VCaP (cell line): ENCODE measurements around the gene TMEM131L.

Experiments used
- H3K27ac ChIP-seq: fragments of 450-650 bp; 2 replicates; pipeline ENCODE4 v1.5.1; 2017
- CTCF ChIP-seq: fragments of 450-650 bp; conservative IDR thresholded peaks from 2 replicates; pipeline ENCODE4 v1.5.1; 2017; ENCODE audit warnings: mild to moderate bottlenecking, moderate library complexity

Gene TMEM131L

GRCh38 chr4:153506341-153507309 lies 40.5 kb downstream of the TMEM131L start:
- H3K27ac ChIP-seq: peak overlapping the region; percentile 34

GRCh38 chr4:153507310-153508073 lies 41.3 kb downstream of the TMEM131L start:
- no peak for TF ChIP-seq CTCF
- peak overlapping the region; percentile 34 for H3K27ac ChIP-seq

More at GRCh38 chr4:153506341-153507309, 40.5 kb downstream of the TMEM131L start:
- TF ChIP-seq CTCF: no peak

- peak overlapping the region; percentile 55 for H3K27ac ChIP-seq
Observed at GRCh38 chr4:153509212-153509611, 43.1 kb downstream of the TMEM131L start.

- H3K27ac ChIP-seq: peak overlapping the region; percentile 55
Observed at GRCh38 chr4:153509724-153510123, 43.6 kb downstream of the TMEM131L start.

GRCh38 chr4:153510252-153511001 lies 44.3 kb downstream of the TMEM131L start:
- TF ChIP-seq CTCF: no peak
- H3K27ac ChIP-seq: peak overlapping the region; percentile 55

More at GRCh38 chr4:153509724-153510123, 43.6 kb downstream of the TMEM131L start:
- TF ChIP-seq CTCF: no peak

GRCh38 chr4:153511104-153511503 lies 44.9 kb downstream of the TMEM131L start:
- no peak overlapping the region for H3K27ac ChIP-seq
- no peak for TF ChIP-seq CTCF

- TF ChIP-seq CTCF: no peak
- H3K27ac ChIP-seq: no peak overlapping the region
Observed at GRCh38 chr4:153512162-153512852, 46.1 kb downstream of the TMEM131L start.
